Keratinocyte (primary cell): Measurements from ENCODE around the gene BEST2. TPM values are rescaled to one million over a fixed set of nuclear protein-coding genes. Genes with fewer than 3 reads are reported as not detected.

Experiments used
- DNase-seq: peaks from one replicate; pipeline ENCODE4 v3.0.0-alpha.2; 2011; ENCODE audit warnings: low read depth, missing footprints, low spot score
- FAIRE-seq: peaks from 2 replicates; lab custom pipeline; 2011; peaks lifted over from hg19 to GRCh38; lab: Jason Lieb, UNC
- H2AFZ ChIP-seq: 2 replicates; pipeline ENCODE4 v1.6.0; 2012; ENCODE audit warnings: low read length, control low read depth, inconsistent platforms; ENCODE audit not compliant: control insufficient read depth
- H3K27ac ChIP-seq: 2 replicates; pipeline ENCODE4 v1.5.1; 2011; ENCODE audit warnings: low read length; ENCODE audit not compliant: control insufficient read depth, insufficient read depth
- H3K27me3 ChIP-seq: 3 replicates; pipeline ENCODE4 v1.6.0; 2011; ENCODE audit warnings: low read length; ENCODE audit not compliant: control insufficient read depth, insufficient read depth; ENCODE audit errors: extremely low read depth
- H3K36me3 ChIP-seq, 2 experiments: 2 replicates in 1 of 2; 3 replicates in 1 of 2; pipeline ENCODE4 v1.5.1; 2011; ENCODE audit warnings: low read length in 2 of 2, mild to moderate bottlenecking in 1 of 2; ENCODE audit not compliant: control insufficient read depth in 2 of 2, insufficient read depth in 2 of 2; ENCODE audit errors: extremely low read depth in 1 of 2
- H3K4me1 ChIP-seq: 3 replicates; pipeline ENCODE4 v1.5.1; 2011; ENCODE audit warnings: low read length; ENCODE audit not compliant: control insufficient read depth, insufficient read depth; ENCODE audit errors: extremely low read depth
- H3K4me2 ChIP-seq: 3 replicates; pipeline ENCODE4 v1.6.0; 2011; ENCODE audit warnings: low read depth, low read length; ENCODE audit not compliant: control insufficient read depth, insufficient read depth; ENCODE audit errors: extremely low read depth
- H3K4me3 ChIP-seq, 3 experiments: fragments of 200-600 bp in 1 of 3; sonication (generic) in 1 of 3; 2 replicates in 2 of 3; 3 replicates in 1 of 3; pipeline ENCODE4 v1.5.1; 2011 to 2016; ENCODE audit warnings: low read length in 3 of 3, mild to moderate bottlenecking in 3 of 3, control low read depth in 2 of 3, inconsistent platforms in 1 of 3, low read depth in 1 of 3, mixed read lengths in 1 of 3, mixed run types in 1 of 3, moderate library complexity in 1 of 3; ENCODE audit not compliant: control insufficient read depth in 2 of 3, insufficient read depth in 2 of 3; ENCODE audit errors: extremely low read depth in 1 of 3
- H3K79me2 ChIP-seq: 2 replicates; pipeline ENCODE4 v1.6.0; 2012; ENCODE audit warnings: low read length; ENCODE audit not compliant: control insufficient read depth, insufficient read depth
- H3K9ac ChIP-seq: 3 replicates; pipeline ENCODE4 v1.6.0; 2011; ENCODE audit warnings: low read length; ENCODE audit not compliant: control insufficient read depth, insufficient read depth; ENCODE audit errors: extremely low read depth
- H3K9me1 ChIP-seq: 3 replicates; pipeline ENCODE4 v1.6.0; 2011; ENCODE audit warnings: low read length; ENCODE audit not compliant: control insufficient read depth, insufficient read depth; ENCODE audit errors: extremely low read depth
- H3K9me3 ChIP-seq: 2 replicates; pipeline ENCODE4 v1.5.1; 2012; ENCODE audit warnings: low read depth, low read length; ENCODE audit not compliant: control insufficient read depth
- H4K20me1 ChIP-seq: 3 replicates; pipeline ENCODE4 v1.6.0; 2011; ENCODE audit warnings: low read length; ENCODE audit not compliant: control insufficient read depth, insufficient read depth; ENCODE audit errors: extremely low read depth
- EZH2 ChIP-seq: IDR thresholded peaks from one replicate; pipeline ENCODE4 v1.6.1; 2012; ENCODE audit warnings: inconsistent platforms, mild to moderate bottlenecking, low read length, moderate library complexity
- dilution Hi-C: fragments of 300-500 bp; cut with MboI; formaldehyde crosslinking; loops from one replicate; pipeline ENCODE4 v1.7.0; 2020; ENCODE audit warnings: low sequenced_read_pairs; ENCODE audit not compliant: extremely low pct_ligation_motif_present
- polyA plus RNA-seq, 5 experiments: library from polyadenylated mRNA; depleted of rRNA in 3 of 5; stranded (reverse) in 3 of 5; stranded (forward) in 1 of 5; unstranded in 1 of 5; fragments of >200 nt; gene quantifications; 1 replicate in 1 of 5; 2 replicates in 3 of 5; 3 replicates in 1 of 5; pipeline versions ENCODE4 v1.2.1 to v1.2.3, GENCODE V29; 2011 to 2012; ENCODE audit warnings: missing spikeins in 2 of 5, low read depth in 1 of 5, low replicate concordance in 1 of 5
- TF ChIP-seq, protein P1 (sequence below), 3 experiments: IDR thresholded peaks in 1 of 3; conservative IDR thresholded peaks in 1 of 3; optimal IDR thresholded peaks in 1 of 3; 2 replicates in 2 of 3; 3 replicates in 1 of 3; pipeline versions ENCODE3 to v1.5.1; 2011; ENCODE audit warnings: low read length in 3 of 3, mild to moderate bottlenecking in 3 of 3, moderate library complexity in 2 of 3, control low read depth in 1 of 3, inconsistent platforms in 1 of 3; ENCODE audit not compliant: insufficient read depth in 2 of 3; ENCODE audit errors: extremely low read depth in 1 of 3

Gene BEST2
- polyA plus RNA-seq, 1 donor (not counting 4 experiments of a cell fraction or from before 2014, with no cell fraction given), result not detected

DNA sequence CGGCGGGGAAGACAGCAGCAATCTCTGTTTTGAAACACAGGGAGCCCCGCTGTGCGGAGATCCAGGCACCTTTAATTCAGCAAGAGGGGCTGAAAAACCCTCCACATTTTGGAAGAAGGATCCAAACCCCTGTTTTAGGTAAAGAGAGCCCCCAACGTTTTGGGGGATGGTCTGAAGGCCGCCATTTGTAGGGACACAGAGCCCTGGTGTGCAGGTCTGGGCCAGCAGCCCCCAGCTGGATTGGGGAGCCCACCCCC, 27.2 kb downstream of the BEST2 start:
- Histone ChIP-seq H3K9me3 (no peaks in the 10 kb centered on the region), H3K27me3 (no peaks in the 10 kb centered on the region), H2AFZ (peak overlapping the region; percentile 73), H3K4me3 (peak overlapping the region; percentile 57 to 86 (median 76)), H3K27ac (peak overlapping the region; percentile 85), H4K20me1 (no peaks in the 10 kb centered on the region), H3K79me2 (peaks cover 3% of the 10 kb centered on the region), H3K9ac (peak overlapping the region; percentile 79), H3K4me1 (peaks cover 45% of the 10 kb centered on the region), H3K36me3 (peaks cover 2 to 5% of the 10 kb centered on the region in 2 experiments), H3K9me1 (no peaks in the 10 kb centered on the region), H3K4me2 (peak overlapping the region; percentile 93)
- FAIRE-seq (no peak), DNase-seq (no peak)
- TF ChIP-seq, protein P1, sequence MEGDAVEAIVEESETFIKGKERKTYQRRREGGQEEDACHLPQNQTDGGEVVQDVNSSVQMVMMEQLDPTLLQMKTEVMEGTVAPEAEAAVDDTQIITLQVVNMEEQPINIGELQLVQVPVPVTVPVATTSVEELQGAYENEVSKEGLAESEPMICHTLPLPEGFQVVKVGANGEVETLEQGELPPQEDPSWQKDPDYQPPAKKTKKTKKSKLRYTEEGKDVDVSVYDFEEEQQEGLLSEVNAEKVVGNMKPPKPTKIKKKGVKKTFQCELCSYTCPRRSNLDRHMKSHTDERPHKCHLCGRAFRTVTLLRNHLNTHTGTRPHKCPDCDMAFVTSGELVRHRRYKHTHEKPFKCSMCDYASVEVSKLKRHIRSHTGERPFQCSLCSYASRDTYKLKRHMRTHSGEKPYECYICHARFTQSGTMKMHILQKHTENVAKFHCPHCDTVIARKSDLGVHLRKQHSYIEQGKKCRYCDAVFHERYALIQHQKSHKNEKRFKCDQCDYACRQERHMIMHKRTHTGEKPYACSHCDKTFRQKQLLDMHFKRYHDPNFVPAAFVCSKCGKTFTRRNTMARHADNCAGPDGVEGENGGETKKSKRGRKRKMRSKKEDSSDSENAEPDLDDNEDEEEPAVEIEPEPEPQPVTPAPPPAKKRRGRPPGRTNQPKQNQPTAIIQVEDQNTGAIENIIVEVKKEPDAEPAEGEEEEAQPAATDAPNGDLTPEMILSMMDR (optimal IDR thresholded peaks at IDR 0.05 in 1 of 3, IDR thresholded peaks at IDR 0.05 in 1 of 3, conservative IDR thresholded peaks at IDR 0.05 in 1 of 3; ENCODE audit: extremely low read depth in 1 of 3, insufficient read depth in 2 of 3, low read length in 3 of 3), result no peak
- TF ChIP-seq EZH2, result no peak
- dilution Hi-C loops, result no loop called here

DNA sequence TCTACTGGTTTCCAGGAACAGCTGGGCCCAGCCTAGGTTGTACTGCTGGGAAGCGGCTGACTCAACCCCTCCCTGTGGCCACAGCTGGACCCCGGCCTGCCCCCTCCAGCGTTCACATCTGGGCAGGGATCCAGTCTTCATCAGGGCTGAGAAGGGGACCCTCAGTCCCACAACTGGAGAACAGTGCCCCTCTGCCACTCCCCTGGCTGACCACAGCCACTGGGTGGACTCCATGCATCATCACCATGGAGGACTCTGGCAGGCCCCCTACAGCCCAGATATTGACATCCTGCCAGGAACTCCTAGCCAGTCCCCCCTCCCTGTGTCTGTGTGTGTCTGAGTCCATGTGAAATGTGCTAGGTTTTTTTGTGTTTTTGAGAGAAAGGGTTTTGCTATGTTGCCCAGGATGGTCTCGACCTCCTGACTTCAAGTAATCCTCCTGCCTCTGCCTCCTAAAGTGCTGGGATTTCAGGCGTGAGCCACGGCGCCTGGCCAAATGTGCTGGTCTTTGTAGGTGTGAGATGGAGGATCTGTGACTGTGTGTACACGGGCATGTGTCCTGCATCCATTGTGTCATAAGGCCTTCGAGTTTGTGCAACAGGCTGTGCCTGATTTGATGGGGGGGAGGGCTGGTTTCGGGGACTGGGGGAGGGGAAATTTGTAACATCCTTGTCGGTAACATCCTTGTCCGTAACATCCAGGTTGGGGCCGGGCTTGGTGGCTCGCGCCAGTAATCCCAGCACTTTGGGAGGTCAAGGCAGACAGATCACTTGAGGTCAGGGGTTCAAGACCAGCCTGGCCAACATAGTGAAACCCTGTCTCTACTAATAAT, 27.8 kb downstream of the BEST2 start:
- H3K9me3 ChIP-seq, result no peaks in the 10 kb centered on the region
- H4K20me1 ChIP-seq, result no peaks in the 10 kb centered on the region
- H3K27me3 ChIP-seq, result no peaks in the 10 kb centered on the region
- peak overlapping the region; percentile 79 for H3K9ac ChIP-seq
- DNase-seq, result no peak
- peak overlapping the region; percentile 57 to 86 (median 76) for H3K4me3 ChIP-seq
- TF ChIP-seq, protein P1 (optimal IDR thresholded peaks at IDR 0.05 in 1 of 3, IDR thresholded peaks at IDR 0.05 in 1 of 3, conservative IDR thresholded peaks at IDR 0.05 in 1 of 3; ENCODE audit: extremely low read depth in 1 of 3, insufficient read depth in 2 of 3, low read length in 3 of 3), result no peak
- no peak for TF ChIP-seq EZH2
- no peaks in the 10 kb centered on the region for H3K9me1 ChIP-seq
- FAIRE-seq, result no peak
- peak overlapping the region; percentile 93 for H3K4me2 ChIP-seq
- peaks cover 48% of the 10 kb centered on the region for H3K4me1 ChIP-seq
- H3K27ac ChIP-seq, result peak overlapping the region; percentile 85
- H3K79me2 ChIP-seq, result peaks cover 3% of the 10 kb centered on the region
- dilution Hi-C loops, result no loop called here
- peaks cover under 1 to 4% of the 10 kb centered on the region in 2 experiments for H3K36me3 ChIP-seq
- H2AFZ ChIP-seq, result peak overlapping the region; percentile 73
